ENCODE results near the gene MYO3B. TPM values are rescaled to one million over a fixed set of nuclear protein-coding genes. Genes with fewer than 3 reads are reported as not detected.

MYO3B gene
- total and polyA plus RNA-seq, 12 donors = 0.04 to 0.11 (median 0.06) TPM; not detected in 8

DNA sequence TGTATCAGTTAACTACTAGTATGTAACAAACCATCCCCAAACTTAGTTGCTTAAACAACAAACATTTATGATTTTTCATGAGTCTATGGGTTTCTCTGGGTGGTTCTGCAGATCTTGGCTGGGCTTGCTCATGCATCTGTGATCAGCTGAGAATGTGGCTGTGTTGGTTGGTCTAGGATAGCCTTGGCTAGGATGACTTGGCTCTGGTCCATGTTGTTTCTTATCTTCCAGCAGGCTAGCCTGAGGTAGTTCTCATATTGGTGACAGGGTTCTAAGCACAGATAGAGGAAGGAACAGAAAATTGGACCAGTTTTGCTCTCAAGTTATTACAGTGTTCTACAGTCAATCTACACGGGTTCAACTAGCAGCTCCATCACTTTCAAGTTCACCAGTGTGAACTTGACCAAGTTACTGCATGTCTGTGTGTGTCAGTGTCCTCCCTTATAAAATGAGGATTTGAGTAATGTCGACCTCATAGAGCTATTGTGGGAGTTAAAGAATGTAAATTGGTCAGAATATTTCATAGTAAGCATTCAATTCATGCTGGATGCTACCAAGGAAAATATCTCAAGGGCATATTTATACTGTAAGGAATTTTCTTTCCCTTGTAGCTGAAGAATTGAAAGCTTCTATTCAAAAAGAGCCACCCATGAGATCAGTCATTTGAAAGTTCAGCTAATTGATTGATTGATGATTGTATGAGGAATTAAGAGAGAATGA lies 65.3 kb downstream of the MYO3B start:
- TF ChIP-seq POLR2A (IDR thresholded peaks at IDR 0.05) = no peak
- TF ChIP-seq, protein P1, sequence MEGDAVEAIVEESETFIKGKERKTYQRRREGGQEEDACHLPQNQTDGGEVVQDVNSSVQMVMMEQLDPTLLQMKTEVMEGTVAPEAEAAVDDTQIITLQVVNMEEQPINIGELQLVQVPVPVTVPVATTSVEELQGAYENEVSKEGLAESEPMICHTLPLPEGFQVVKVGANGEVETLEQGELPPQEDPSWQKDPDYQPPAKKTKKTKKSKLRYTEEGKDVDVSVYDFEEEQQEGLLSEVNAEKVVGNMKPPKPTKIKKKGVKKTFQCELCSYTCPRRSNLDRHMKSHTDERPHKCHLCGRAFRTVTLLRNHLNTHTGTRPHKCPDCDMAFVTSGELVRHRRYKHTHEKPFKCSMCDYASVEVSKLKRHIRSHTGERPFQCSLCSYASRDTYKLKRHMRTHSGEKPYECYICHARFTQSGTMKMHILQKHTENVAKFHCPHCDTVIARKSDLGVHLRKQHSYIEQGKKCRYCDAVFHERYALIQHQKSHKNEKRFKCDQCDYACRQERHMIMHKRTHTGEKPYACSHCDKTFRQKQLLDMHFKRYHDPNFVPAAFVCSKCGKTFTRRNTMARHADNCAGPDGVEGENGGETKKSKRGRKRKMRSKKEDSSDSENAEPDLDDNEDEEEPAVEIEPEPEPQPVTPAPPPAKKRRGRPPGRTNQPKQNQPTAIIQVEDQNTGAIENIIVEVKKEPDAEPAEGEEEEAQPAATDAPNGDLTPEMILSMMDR (IDR thresholded peaks at IDR 0.05) = no peak
- no peaks in the 10 kb centered on the region for H3K36me3 ChIP-seq (replicated peaks in 1 of 2)
- H3K4me3 ChIP-seq = no peak overlapping the region
- no peaks in the 10 kb centered on the region for H3K4me1 ChIP-seq (replicated peaks in 1 of 2)
- H3K27me3 ChIP-seq = peaks cover 5% of the 10 kb centered on the region
- H3K27ac ChIP-seq = no peak overlapping the region
- intact Hi-C loops (cut with DNase I) = no loop called here
- peak in 1 of 7 donors; percentile 19 for DNase-seq
- no peaks in the 10 kb centered on the region for H3K9me3 ChIP-seq (replicated peaks in 1 of 3)
- 74 to 81% (median 78%) methylated on average over 2 of the region's 2 CpGs for WGBS, 4 donors

DNA sequence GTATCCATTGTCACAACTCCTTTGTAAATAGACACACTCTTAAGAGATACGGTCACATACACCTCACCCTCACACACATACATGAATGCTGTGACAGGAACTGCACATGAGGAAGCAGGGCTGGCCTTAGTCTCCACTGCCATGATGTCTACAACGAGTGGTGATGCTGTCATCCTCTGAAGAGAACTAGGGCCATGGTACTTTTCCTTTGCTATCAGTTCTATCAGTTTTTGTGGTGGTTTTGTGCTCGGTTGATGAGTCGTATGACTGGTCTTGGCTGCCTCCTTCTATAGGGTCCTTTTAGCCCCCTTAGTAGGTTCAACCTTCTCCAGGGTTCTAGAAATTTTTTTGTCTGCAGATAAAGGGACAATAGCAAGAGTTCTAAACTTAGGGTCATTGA lies 66.0 kb downstream of the MYO3B start:
- H3K9me3 ChIP-seq (replicated peaks in 1 of 3) = no peaks in the 10 kb centered on the region
- H3K27me3 ChIP-seq = peaks cover 5% of the 10 kb centered on the region
- intact Hi-C loops (cut with DNase I) = no loop called here
- H3K27ac ChIP-seq = no peak overlapping the region
- DNase-seq = no peak
- H3K4me3 ChIP-seq = no peak overlapping the region
- 61 to 76% (median 69%) methylated on average over 4 of the region's 4 CpGs for WGBS, 4 donors
- H3K4me1 ChIP-seq (replicated peaks in 1 of 2) = no peaks in the 10 kb centered on the region
- H3K36me3 ChIP-seq (replicated peaks in 1 of 2) = no peaks in the 10 kb centered on the region
- TF ChIP-seq, protein P1 (IDR thresholded peaks at IDR 0.05) = no peak
- no peak for TF ChIP-seq POLR2A (IDR thresholded peaks at IDR 0.05)

GRCh38 chr2:170244555-170244954 lies 66.6 kb downstream of the MYO3B start:
- Histone ChIP-seq H3K27ac (no peak overlapping the region), H3K4me3 (no peak overlapping the region), H3K4me1 (replicated peaks in 1 of 2) (no peaks in the 10 kb centered on the region), H3K27me3 (peaks cover 5% of the 10 kb centered on the region), H3K36me3 (replicated peaks in 1 of 2) (no peaks in the 10 kb centered on the region), H3K9me3 (replicated peaks in 1 of 3) (no peaks in the 10 kb centered on the region)
- WGBS, 4 donors = 82 to 94% (median 87%) methylated on average over 4 of the region's 4 CpGs
- TF ChIP-seq, protein P1 (IDR thresholded peaks at IDR 0.05) = no peak
- no peak for TF ChIP-seq POLR2A (IDR thresholded peaks at IDR 0.05)
- intact Hi-C loops (cut with DNase I) = no loop called here
- no peak for DNase-seq

- Histone ChIP-seq H3K27ac (no peak overlapping the region), H3K4me3 (no peak overlapping the region), H3K36me3 (replicated peaks in 1 of 2) (no peaks in the 10 kb centered on the region), H3K4me1 (replicated peaks in 1 of 2) (no peaks in the 10 kb centered on the region), H3K27me3 (peaks cover 5% of the 10 kb centered on the region), H3K9me3 (replicated peaks in 1 of 3) (no peaks in the 10 kb centered on the region)
- intact Hi-C loops (cut with DNase I) = no loop called here
- TF ChIP-seq, protein P1 (IDR thresholded peaks at IDR 0.05) = no peak
- TF ChIP-seq POLR2A (IDR thresholded peaks at IDR 0.05) = no peak
- DNase-seq = no peak
- 86 to 91% (median 87%) methylated on average over 3 of the region's 3 CpGs for WGBS, 4 donors
Observed at GRCh38 chr2:170245312-170245711, 67.4 kb downstream of the MYO3B start.
